Activated CD4-positive, CD25-positive, alpha-beta regulatory T cell treated with anti-CD3 and anti-CD28 coated beads, Interleukin-2, amount 50 U/mL, for 16 hours (primary cell): ENCODE measurements around the gene CLEC5A.
"Not testable (repeated sequence)": the region's sequence is repeated elsewhere in the genome, so short reads cannot be mapped to it uniquely, and the experiment has no call there.

ENCODE experiments used
- DNase-seq: peaks from one replicate; pipeline ENCODE4 v3.0.0-alpha.2; 2020; ENCODE audit warnings: low read depth, low spot score

CLEC5A gene

DNA sequence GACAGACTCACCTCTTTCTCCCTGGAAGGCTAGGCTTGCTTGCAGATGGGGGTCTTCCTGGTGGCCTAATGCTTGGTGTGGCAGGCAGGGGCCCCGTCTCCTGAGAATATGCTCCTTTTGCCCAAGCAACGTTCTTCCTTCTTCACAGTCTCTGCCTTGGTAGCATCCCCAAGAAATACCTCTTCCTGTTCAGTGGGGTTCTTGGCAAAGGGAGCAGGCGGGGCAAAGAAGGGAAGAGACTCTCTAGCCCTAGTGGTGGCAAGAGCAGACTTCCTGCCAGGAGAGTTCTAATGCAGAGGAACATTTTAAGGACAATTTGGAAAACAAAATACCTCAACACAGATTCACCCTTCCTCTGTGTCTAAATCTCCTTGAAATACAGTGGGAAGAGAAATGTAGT, at the start of gene CLEC5A:
Gene CLEC5A (minus strand): TSS at position 179 of the 400 bp plus-strand sequence. CDS start 682 bp downstream, outside the sequence.
- DNase-seq, result no peak

- no peak for DNase-seq
These were observed 46.6 kb upstream of the CLEC5A start for GRCh38 chr7:141993354-141993753.

- DNase-seq, result no peak
These were observed 45.9 kb upstream of the CLEC5A start for GRCh38 chr7:141992688-141993087.

- no peak for DNase-seq
These were observed 45.4 kb upstream of the CLEC5A start for GRCh38 chr7:141992156-141992555.

- no peak for DNase-seq
These were observed 44.4 kb upstream of the CLEC5A start for GRCh38 chr7:141991140-141991539.

- no peak for DNase-seq
These were observed 43.4 kb upstream of the CLEC5A start for GRCh38 chr7:141990011-141990725.

- not testable (repeated sequence) for DNase-seq
These were observed 41.0 kb upstream of the CLEC5A start for GRCh38 chr7:141987803-141988202.

DNA sequence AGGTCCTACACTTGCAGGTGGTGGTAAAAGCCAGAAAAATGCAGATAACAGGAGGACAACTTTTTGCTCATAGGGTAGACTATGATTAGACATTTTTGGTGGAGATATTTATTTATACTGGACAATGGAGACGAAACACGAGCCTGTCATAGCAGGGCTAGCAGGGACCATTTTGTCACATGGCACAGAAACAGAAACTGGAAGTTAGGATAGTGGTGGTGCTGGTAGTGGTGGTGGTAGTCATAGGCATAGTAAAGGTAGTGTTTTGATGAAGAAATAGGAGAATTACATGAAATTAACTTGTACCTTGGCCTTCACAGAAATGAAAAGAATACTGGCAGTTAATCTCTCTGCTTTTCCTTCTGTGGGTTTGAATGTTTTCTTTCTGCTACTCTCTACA, 40.1 kb upstream of the CLEC5A start:
- no peak for DNase-seq

DNA sequence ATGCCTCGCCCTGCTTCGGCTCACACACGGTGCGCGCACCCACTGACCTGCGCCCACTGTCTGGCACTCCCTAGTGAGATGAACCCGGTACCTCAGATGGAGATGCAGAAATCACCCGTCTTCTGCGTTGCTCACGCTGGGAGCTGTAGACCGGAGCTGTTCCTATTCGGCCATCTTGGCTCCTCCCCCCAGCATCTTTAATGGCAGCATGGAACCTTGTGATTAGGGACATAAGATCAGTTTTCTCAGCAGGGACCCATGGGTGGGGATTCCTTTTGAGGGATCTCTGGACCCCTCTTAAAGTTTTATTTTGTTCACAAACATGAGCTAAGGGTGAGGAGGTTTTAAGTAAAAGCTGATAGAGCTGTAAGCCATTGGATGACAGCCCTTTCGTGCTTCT, 39.2 kb upstream of the CLEC5A start:
- DNase-seq, result not testable (repeated sequence)

DNA sequence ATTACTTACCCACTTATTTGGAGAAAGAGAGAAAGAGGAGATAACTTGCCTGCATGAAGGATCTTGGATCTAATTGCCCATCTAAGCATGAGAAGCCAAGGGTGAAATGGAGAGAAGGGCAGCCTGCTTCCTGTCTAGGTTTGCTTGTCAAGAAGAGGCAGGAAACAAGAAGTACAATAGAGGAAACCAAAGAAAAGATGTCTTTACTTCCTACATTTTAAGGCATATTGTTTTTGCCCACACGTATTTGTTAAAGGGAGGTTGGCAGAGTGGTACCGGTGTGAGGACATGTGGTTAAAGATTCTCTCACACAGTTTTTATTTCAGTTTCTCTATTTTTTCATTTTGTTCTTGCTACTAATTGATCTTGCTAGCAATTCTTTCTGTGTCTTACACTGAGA, 32.8 kb upstream of the CLEC5A start:
- DNase-seq, result no peak

DNA sequence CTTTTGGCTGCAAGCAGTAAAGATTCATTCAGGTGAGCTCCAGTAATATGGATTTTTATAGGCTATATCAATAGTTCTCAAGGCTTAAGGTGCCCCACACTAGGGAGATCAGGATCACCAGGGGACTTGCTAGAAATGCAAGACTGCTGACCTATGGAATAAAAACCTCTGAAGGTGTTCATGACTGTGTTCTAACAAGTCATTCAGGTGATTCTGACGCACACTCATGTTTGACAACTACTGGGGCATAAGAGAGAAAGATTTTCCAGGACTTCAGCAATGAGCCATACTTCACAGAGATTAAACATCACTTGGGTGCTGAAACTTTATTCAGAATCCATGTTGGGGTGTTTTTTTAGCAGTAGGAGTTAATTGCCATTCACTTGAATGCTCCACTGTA, 31.6 kb upstream of the CLEC5A start:
- DNase-seq, result no peak

DNA sequence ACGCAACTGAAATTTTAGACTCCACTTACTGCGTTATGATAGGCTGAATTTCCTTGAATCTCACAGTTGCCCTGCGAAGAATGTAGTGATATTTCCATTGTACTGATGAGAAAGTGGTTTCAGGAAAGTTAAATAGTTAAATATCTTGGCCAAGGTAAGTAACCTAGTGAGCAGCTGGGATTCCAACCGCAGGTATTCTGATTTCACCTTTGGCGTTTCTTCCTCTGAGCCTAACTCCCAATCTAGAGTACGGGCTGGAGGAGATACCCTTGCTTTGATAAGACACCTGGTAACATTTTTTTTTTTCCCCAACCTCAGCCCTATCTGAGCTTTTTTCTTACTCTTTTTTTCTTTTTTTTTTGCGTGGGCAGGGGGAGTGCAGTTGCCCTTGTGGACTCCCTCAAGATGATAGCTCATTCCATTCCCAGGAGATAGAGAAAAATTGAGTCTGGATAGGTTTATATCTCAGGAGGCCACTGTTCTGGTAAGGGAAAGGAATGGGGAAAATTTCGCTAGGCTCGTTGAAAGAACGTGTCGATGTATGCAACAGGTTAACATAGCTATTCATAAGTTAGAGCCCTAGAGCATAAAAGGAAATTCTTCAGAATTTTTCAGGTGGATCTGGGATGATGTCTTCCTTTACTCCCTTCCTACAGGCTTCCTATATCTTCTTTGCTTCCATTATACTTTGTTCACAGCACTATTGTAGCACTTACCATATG, 29.9 kb upstream of the CLEC5A start:
- no peak for DNase-seq

DNA sequence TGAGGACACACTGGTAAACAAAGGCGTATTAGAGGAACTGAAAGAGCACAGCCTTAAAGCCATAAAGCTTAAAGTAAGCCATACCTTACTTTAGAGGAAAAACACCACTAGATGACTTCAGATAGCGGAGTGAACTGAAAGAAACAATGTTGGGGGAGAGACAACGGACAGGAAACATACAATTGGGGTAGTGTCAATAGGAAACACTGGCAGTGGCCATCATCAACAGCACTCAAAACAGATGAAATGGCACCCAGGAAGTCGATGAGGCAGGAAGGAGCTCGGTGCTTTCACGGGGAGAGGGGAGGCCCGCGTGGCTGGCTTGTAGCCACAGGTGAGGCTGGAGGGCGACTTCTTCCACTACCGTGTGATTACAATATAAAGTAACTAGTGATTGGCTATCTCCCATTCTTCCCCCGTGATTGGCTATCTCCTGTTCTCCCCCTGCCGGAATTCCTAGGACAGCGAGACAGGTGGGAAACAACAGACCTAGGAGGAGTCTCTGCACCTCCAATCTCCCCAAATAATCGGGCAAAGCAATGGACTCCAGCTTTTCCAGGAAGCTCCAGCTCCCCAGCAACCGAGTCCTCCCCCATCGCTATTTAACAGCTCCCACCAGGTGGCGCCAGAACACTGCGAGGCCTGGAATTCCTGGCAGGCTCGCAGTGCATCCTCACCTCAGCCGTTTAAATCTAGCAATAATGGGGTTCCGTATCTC, 29.2 kb upstream of the CLEC5A start:
- DNase-seq, result peak; percentile 21

GRCh38 chr7:141974831-141975230, 28.1 kb upstream of the CLEC5A start:
- no peak for DNase-seq

DNA sequence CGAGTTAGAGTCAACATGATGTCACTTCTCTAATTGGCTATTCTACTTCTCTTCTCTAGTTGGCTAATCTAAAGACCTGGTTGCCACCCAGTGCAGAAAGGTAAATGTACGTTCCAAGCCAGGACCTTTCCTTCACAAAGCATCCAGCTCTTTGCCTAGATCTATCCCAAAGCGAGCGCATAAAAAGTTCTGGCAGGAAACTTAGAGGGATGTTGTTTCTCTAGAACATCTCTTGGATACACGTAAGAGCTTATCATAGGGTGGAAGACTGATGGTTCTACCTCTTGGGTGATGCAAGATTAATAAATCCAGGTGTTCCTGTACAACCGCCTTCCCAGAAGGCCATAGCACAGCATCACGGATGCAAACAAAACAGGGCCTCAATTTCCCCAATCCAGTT, 26.9 kb upstream of the CLEC5A start, which contains the start of gene TAS2R38:
Gene TAS2R38 (minus strand): TSS at position 101 of the 400 bp plus-strand sequence. CDS start 84 bp downstream, at position 17.
- no peak for DNase-seq

DNA sequence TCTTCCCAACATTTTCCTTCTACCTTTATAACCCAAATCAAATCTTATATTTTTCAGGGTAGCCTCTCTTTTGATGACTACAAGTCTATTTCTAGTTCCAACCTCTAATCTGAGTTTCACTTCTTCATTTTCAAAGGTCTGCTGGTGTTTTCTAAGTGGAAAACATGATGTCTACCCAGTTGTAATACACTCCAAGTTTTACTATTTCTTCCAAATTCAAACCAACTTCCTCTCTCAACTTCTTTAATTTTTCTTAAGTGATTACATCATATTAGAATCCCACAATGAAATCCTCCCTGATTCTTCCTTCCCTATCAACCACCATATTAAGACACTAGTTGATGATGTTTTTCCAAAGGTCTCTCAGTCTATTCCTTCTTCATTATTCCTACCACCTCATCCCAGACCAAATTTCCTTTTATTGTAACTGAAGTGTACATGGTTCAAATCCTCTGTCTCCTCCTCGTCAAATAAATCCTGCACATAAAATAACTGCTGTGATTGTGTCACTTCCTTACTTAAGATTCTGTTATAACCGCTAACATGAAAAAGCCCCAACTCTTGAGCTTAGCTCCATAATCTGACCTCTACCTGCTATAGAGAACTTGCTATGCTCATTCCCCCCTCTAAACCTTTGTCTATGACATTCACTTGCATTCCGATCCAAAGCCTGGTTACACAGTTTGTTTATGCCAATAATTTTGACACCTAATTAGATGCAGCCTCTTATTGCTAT, 14.1 kb upstream of the CLEC5A start:
- DNase-seq, result no peak

DNA sequence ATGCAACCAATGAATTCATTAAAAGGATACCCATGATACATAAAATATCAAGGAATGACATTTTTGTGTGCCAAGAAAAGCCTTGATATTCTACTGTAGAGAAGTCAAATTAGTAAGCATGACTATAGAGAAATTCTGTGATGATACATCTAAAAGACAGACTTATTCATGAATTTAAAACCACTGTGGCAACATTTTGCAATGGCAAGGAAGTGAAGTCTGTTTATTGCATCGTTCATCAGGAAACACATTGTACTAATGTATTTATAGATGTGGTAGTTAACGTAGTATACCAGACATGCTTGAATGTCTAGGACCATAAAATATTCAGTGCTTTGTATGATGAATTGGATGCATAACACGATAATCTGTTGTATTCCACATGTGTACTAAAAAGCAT, 9.3 kb upstream of the CLEC5A start:
- DNase-seq, result no peak

DNA sequence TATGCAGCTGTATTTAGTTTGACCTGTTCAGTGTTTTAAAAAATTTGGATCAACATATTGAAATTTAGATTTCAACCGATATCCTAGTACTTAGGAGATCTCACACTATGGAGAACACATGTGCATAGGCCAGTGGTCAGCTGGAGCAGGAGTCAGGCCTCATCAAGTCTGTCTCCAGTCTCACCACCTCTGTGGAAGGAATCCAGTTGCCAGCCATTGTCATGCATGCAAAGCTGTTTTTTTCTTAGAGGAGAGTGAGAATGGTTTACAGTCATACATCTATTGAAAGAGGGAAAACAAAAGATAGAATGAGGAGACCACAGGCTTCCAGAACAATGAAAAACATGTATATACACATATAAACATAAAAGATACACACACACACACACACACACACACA, 7.6 kb upstream of the CLEC5A start:
- no peak for DNase-seq

GRCh38 chr7:141952461-141952860, 5.7 kb upstream of the CLEC5A start:
- no peak for DNase-seq

GRCh38 chr7:141950806-141951205, 4.0 kb upstream of the CLEC5A start:
- DNase-seq, result no peak

DNA sequence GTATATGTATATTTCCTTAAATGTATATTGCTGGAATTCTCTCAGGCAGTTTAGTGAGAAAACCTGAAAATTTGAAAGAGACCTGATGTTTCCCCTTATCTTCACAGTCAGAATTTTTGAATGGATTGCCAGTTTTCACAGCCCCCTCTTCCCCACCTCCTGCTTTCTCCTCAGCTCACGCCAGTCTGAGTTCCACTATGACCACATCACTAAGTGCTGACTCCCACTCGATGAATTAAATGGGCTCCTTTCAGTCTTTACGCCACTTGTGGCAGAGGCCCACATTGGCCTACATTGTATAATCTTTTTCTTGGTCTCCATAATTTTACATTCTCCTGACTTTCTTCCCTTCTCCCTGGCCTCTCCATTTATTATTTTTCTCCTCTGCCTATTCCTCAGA, 3.1 kb upstream of the CLEC5A start:
- no peak for DNase-seq

GRCh38 chr7:141949451-141949850, 2.7 kb upstream of the CLEC5A start:
- DNase-seq, result no peak
